ENCODE measurements around the gene GHITM.
"Not testable (repeated sequence)": the region's sequence is repeated elsewhere in the genome, so short reads cannot be mapped to it uniquely, and the experiment has no call there.

GRCh38 chr10:84113468-84113867, 25.8 kb upstream of the GHITM start:
- TF ChIP-seq POLR2A (IDR thresholded peaks at IDR 0.05; ENCODE audit: low read depth), result not testable (repeated sequence)
- TF ChIP-seq, protein P1, sequence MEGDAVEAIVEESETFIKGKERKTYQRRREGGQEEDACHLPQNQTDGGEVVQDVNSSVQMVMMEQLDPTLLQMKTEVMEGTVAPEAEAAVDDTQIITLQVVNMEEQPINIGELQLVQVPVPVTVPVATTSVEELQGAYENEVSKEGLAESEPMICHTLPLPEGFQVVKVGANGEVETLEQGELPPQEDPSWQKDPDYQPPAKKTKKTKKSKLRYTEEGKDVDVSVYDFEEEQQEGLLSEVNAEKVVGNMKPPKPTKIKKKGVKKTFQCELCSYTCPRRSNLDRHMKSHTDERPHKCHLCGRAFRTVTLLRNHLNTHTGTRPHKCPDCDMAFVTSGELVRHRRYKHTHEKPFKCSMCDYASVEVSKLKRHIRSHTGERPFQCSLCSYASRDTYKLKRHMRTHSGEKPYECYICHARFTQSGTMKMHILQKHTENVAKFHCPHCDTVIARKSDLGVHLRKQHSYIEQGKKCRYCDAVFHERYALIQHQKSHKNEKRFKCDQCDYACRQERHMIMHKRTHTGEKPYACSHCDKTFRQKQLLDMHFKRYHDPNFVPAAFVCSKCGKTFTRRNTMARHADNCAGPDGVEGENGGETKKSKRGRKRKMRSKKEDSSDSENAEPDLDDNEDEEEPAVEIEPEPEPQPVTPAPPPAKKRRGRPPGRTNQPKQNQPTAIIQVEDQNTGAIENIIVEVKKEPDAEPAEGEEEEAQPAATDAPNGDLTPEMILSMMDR (IDR thresholded peaks at IDR 0.05), result not testable (repeated sequence)

All from esophagus muscularis mucosa (tissue), 3 donors.